ENCODE data around the gene NADSYN1.

Gene NADSYN1

DNA sequence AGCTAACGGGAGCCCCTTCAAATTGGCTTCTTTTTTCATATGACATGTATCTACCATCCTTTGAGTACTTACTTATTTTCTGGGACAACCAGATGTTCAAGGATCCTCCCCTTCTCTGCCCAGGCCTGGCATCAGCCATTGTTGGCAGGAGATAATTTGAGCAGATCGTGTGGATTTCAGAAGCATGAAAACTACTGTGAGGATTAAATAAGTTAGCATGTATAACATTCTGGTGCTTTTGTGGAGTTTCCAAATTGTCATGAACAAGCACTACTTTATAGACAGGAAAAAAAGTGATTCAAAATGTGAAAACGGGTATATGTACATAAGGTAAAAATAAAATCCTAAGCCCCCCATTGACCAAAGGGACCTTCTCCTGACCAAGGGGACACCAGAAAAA is 2.1 kb upstream of the NADSYN1 start:
- Mint-ChIP-seq H3K4me3 (no peak overlapping the region), H3K27me3 (no peaks in the 10 kb centered on the region), H3K36me3 (ENCODE audit: low read depth) (peaks cover 46% of the 10 kb centered on the region), H3K4me1 (ENCODE audit: low read depth) (peaks cover 77% of the 10 kb centered on the region), H3K9me3 (peaks cover 9% of the 10 kb centered on the region), H3K27ac (no peak overlapping the region)
- intact Hi-C loops (cut with micrococcal nuclease): loop anchor here (5.0 kb wide), 1 partner anchor 1254 kb away; no protein-coding TSS in a partner anchor

DNA sequence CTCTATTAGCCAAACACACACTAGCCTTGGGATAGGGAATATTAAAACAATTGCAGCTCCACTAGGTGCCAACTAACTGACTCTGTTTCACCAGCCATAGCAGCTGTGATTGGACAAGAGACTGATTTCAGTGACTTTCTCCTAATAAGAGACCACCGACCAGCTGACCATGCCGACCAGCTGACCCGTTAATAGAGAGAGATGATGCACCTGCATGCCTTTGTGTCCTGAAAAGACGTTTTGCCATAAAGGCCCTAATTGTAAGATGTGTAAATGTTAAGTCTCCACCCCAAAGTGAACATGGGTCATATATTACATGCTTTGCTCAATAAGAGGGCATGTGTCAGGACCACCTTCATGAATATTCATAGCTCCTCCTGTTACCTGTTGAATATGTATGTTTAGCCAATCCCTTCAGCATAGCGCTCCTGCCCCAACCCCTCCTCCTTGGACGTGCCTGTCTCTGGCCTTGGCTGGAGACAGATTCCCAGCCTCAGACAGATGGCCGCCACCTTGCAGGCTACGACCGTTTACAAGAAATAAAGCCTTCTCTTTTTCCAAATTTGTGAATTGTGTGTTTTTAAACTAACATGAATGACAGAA is 1.3 kb upstream of the NADSYN1 start:
- H3K4me1 Mint-ChIP-seq (ENCODE audit: low read depth): peaks cover 84% of the 10 kb centered on the region
- peaks cover 1% of the 10 kb centered on the region for H3K9me3 Mint-ChIP-seq
- no peaks in the 10 kb centered on the region for H3K27me3 Mint-ChIP-seq
- H3K27ac Mint-ChIP-seq: peak overlapping the region; percentile 94
- H3K36me3 Mint-ChIP-seq (ENCODE audit: low read depth): peaks cover 46% of the 10 kb centered on the region
- H3K4me3 Mint-ChIP-seq: peak overlapping the region; percentile 91
- intact Hi-C loops (cut with micrococcal nuclease): loop anchor here (5.0 kb wide), 1 partner anchor 1254 kb away; no protein-coding TSS in a partner anchor

- Mint-ChIP-seq H3K27ac (peak overlapping the region; percentile 94), H3K27me3 (no peaks in the 10 kb centered on the region), H3K9me3 (no peaks in the 10 kb centered on the region), H3K36me3 (ENCODE audit: low read depth) (peaks cover 48% of the 10 kb centered on the region), H3K4me1 (ENCODE audit: low read depth) (peaks cover 78% of the 10 kb centered on the region), H3K4me3 (peak overlapping the region; percentile 91)
- intact Hi-C loops (cut with micrococcal nuclease): loop anchor here (5.0 kb wide), 1 partner anchor 1255 kb away; no protein-coding TSS in a partner anchor
These were observed 585 bp upstream of the NADSYN1 start for GRCh38 chr11:71452199-71453036.

DNA sequence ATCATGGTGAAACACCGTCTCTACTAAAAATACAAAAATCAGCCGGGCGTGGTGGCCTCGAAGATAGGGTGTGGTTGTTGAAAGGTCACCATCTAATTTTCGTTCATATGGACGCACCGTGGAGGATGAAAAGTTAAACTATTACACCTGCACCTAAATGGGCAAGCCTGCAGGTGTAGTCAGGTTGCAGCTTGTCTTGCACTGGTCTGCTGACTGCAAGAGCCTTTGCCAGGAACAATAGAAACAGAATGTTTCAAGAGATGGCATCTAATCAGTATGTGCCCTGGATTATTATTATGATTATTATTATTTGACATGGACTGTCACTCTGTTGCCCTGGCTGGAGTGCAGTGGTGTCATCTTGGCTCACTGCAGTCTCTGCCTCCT is 908 bp downstream of the NADSYN1 start:
- H3K4me3 Mint-ChIP-seq: peak overlapping the region; percentile 91
- H3K9me3 Mint-ChIP-seq: no peaks in the 10 kb centered on the region
- H3K27ac Mint-ChIP-seq: peak overlapping the region; percentile 94
- H3K36me3 Mint-ChIP-seq (ENCODE audit: low read depth): peaks cover 55% of the 10 kb centered on the region
- H3K4me1 Mint-ChIP-seq (ENCODE audit: low read depth): peaks cover 64% of the 10 kb centered on the region
- intact Hi-C loops (cut with micrococcal nuclease): loop anchor here (5.0 kb wide), 1 partner anchor 1257 kb away; no protein-coding TSS in a partner anchor
- no peaks in the 10 kb centered on the region for H3K27me3 Mint-ChIP-seq

GRCh38 chr11:71454470-71455113 is 1.6 kb downstream of the NADSYN1 start:
- Mint-ChIP-seq H3K36me3 (ENCODE audit: low read depth) (peaks cover 62% of the 10 kb centered on the region), H3K27me3 (no peaks in the 10 kb centered on the region), H3K27ac (no peak overlapping the region), H3K4me1 (ENCODE audit: low read depth) (peaks cover 58% of the 10 kb centered on the region), H3K9me3 (no peaks in the 10 kb centered on the region), H3K4me3 (peak overlapping the region; percentile 30)
- intact Hi-C loops (cut with micrococcal nuclease): loop anchor here (5.0 kb wide), 1 partner anchor 1257 kb away; no protein-coding TSS in a partner anchor

DNA sequence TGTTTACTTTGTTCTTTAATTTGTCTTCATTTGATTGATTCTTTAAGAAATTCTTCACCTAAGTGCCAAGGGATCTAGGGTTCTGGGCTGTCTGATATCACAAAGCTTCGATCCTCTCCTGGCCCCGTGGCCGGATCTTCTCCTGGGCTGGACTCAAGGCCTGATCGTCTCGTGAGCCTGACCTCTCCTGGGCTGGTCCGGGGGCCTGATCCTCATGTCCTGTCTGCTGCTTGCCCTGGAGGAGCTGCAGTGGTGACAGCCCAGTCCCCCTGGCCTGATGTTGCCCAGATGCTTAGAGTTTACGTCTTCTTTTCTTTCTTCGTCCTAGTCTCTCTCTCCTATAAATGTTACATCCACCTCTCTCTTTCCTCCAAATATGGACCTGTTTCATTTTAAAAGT is 3.3 kb downstream of the NADSYN1 start:
- peaks cover 45% of the 10 kb centered on the region for H3K4me1 Mint-ChIP-seq (ENCODE audit: low read depth)
- H3K27me3 Mint-ChIP-seq: no peaks in the 10 kb centered on the region
- intact Hi-C loops (cut with micrococcal nuclease): no loop called here
- no peak overlapping the region for H3K4me3 Mint-ChIP-seq
- H3K9me3 Mint-ChIP-seq: no peaks in the 10 kb centered on the region
- H3K36me3 Mint-ChIP-seq (ENCODE audit: low read depth): peaks cover 79% of the 10 kb centered on the region
- H3K27ac Mint-ChIP-seq: no peak overlapping the region

DNA sequence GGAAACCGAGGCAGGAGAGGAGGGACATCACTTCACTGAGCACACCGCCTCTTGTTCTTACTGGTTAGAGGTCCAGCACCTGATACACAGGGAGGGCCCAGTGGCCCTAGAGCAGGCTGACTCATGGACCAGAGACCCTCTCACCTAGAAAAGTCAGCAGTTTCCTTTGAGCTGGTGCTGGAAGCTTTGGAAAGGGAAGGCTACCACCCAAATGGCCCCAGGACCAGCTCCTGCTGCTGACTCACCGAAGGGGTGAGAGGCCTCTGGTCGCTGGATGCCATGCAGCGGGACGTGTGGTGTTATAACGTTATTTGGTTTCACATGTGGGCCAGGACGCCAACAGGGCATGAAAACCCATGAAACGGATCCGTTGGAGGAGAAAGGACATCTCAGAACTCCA is 3.8 kb downstream of the NADSYN1 start:
- Mint-ChIP-seq H3K4me3 (no peak overlapping the region), H3K4me1 (ENCODE audit: low read depth) (peaks cover 40% of the 10 kb centered on the region), H3K27me3 (no peaks in the 10 kb centered on the region), H3K9me3 (no peaks in the 10 kb centered on the region), H3K27ac (no peak overlapping the region), H3K36me3 (ENCODE audit: low read depth) (peaks cover 85% of the 10 kb centered on the region)
- intact Hi-C loops (cut with micrococcal nuclease): no loop called here

GRCh38 chr11:71458146-71459070 is 5.4 kb downstream of the NADSYN1 start:
- intact Hi-C loops (cut with micrococcal nuclease): no loop called here
- H3K4me1 Mint-ChIP-seq (ENCODE audit: low read depth): peaks cover 31% of the 10 kb centered on the region
- peaks cover 94% of the 10 kb centered on the region for H3K36me3 Mint-ChIP-seq (ENCODE audit: low read depth)
- H3K9me3 Mint-ChIP-seq: no peaks in the 10 kb centered on the region
- no peak overlapping the region for H3K4me3 Mint-ChIP-seq
- H3K27me3 Mint-ChIP-seq: no peaks in the 10 kb centered on the region
- no peak overlapping the region for H3K27ac Mint-ChIP-seq

DNA sequence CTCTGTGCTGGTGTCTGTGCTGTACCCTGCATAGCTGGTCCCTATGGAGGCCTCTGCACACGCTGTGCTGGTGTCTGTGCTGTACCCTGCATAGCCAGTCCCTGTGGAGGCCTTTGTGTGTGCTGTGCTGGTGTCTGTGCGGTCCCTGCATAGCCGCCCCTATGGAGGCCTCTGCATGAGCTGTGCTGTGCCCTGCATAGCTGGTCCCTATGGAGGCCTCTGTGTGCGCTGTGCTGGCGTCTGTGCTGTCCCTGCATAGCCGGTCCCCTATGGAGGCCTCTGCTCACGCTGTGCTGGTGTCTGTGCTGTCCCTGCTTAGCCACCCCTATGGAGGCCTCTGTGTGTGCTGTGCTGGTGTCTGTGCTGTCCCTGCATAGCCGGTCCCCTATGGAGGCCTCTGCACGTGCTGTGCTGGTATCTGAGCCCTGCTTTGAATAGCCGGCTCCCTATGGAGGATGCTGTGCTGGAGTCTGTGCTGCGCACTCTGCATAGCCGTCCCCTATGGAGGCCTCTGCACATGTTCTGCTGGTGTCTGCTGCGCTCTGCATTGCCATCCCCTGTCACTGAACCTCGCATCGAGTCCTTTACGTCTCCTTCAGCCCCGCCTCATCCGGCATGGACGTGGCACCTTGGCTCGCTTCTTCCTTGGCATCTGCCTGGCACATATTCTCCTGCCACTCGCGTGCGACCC is 6.2 kb downstream of the NADSYN1 start:
- no peak overlapping the region for H3K27ac Mint-ChIP-seq
- no peaks in the 10 kb centered on the region for H3K9me3 Mint-ChIP-seq
- H3K4me3 Mint-ChIP-seq: no peak overlapping the region
- H3K36me3 Mint-ChIP-seq (ENCODE audit: low read depth): peaks cover 98% of the 10 kb centered on the region
- H3K27me3 Mint-ChIP-seq: no peaks in the 10 kb centered on the region
- H3K4me1 Mint-ChIP-seq (ENCODE audit: low read depth): peaks cover 26% of the 10 kb centered on the region
- intact Hi-C loops (cut with micrococcal nuclease): no loop called here

- peaks cover 100% of the 10 kb centered on the region for H3K36me3 Mint-ChIP-seq (ENCODE audit: low read depth)
- intact Hi-C loops (cut with micrococcal nuclease): no loop called here
These were observed 6.8 kb downstream of the NADSYN1 start for GRCh38 chr11:71459767-71460320.

GRCh38 chr11:71461696-71462095 is 8.7 kb downstream of the NADSYN1 start:
- intact Hi-C loops (cut with micrococcal nuclease): no loop called here
- Mint-ChIP-seq H3K36me3 (ENCODE audit: low read depth) (peaks cover 100% of the 10 kb centered on the region), H3K9me3 (no peaks in the 10 kb centered on the region), H3K4me1 (ENCODE audit: low read depth) (peaks cover under 1% of the 10 kb centered on the region), H3K27me3 (no peaks in the 10 kb centered on the region), H3K27ac (no peak overlapping the region), H3K4me3 (no peak overlapping the region)

More at GRCh38 chr11:71459767-71460320, 6.8 kb downstream of the NADSYN1 start:
- H3K4me1 Mint-ChIP-seq (ENCODE audit: low read depth): peaks cover 19% of the 10 kb centered on the region
- no peaks in the 10 kb centered on the region for H3K27me3 Mint-ChIP-seq
- H3K27ac Mint-ChIP-seq: no peak overlapping the region
- H3K4me3 Mint-ChIP-seq: no peak overlapping the region
- no peaks in the 10 kb centered on the region for H3K9me3 Mint-ChIP-seq

GRCh38 chr11:71462726-71463125 is 9.7 kb downstream of the NADSYN1 start:
- Mint-ChIP-seq H3K27me3 (no peaks in the 10 kb centered on the region), H3K4me3 (no peak overlapping the region), H3K27ac (no peak overlapping the region), H3K36me3 (ENCODE audit: low read depth) (peaks cover 100% of the 10 kb centered on the region), H3K4me1 (ENCODE audit: low read depth) (no peaks in the 10 kb centered on the region), H3K9me3 (no peaks in the 10 kb centered on the region)
- intact Hi-C loops (cut with micrococcal nuclease): no loop called here

Measured in dendritic cell treated with granulocyte-macrophage colony-stimulating factor and Interleukin-4, amounts not matched to agents 40 ng/mL and 50 ng/mL, for 4 days (primary cell).